Mesothelial cell of epicardium (in vitro differentiated cells): ENCODE data around the gene PGF. TPM values are rescaled to one million over a fixed set of nuclear protein-coding genes. Genes with fewer than 3 reads are reported as not detected.

Experiments
- DNase-seq, 2 experiments: peaks; one replicate each; pipeline ENCODE4 v3.0.0; 2021; ENCODE audit warnings: low spot score in 2 of 2; ENCODE audit not compliant: unreplicated experiment in 2 of 2
- H3K27ac Mint-ChIP-seq: 2 replicates; pipeline ENCODE4 v1.8.0; 2021; ENCODE audit warnings: mixed read lengths
- H3K27me3 Mint-ChIP-seq: 2 replicates; pipeline ENCODE4 v1.8.0; 2021; ENCODE audit warnings: low read depth, mixed read lengths
- H3K36me3 Mint-ChIP-seq: 2 replicates; pipeline ENCODE4 v1.8.0; 2021; ENCODE audit warnings: mixed read lengths
- H3K4me1 Mint-ChIP-seq: 2 replicates; pipeline ENCODE4 v1.8.0; 2021; ENCODE audit warnings: mixed read lengths
- H3K4me3 Mint-ChIP-seq: 2 replicates; pipeline ENCODE4 v1.8.0; 2021; ENCODE audit warnings: mild to moderate bottlenecking, moderate library complexity, mixed read lengths
- H3K9me3 Mint-ChIP-seq: 2 replicates; pipeline ENCODE4 v1.8.0; 2021; ENCODE audit warnings: mixed read lengths
- CTCF ChIP-seq: fragments of 200-600 bp; sonication (generic); IDR thresholded peaks from one replicate; pipeline ENCODE4 v1.5.0; 2021; ENCODE audit warnings: antibody characterized with exemption; ENCODE audit not compliant: unreplicated experiment
- total RNA-seq: library from RNA; stranded (reverse); gene quantifications from 3 replicates; pipeline ENCODE4 v1.2.1, GENCODE V29; 2021

The PGF gene
- total RNA-seq, 1 donor from 2014 or later: 9.6 TPM

DNA sequence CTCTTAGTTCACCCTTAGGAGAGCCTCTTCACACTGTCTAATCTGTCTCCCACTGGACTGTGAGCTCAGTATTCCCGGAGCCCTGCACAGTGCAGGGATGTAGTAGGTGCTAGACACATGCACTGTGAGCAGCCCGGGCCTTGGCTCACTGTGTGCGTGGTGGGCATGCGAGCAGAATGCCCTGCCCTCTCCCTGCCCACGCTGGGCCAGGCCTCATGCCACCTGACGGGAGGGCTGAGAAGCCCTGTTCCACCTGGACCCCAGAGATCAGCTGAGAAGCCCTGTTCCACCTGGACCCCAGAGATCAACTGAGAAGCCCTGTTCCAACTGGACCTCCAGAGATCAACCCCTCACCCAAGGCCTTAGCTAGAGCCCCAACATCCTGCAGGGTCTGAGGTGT lies 43.3 kb downstream of the PGF start:
- no peak overlapping the region for H3K4me3 Mint-ChIP-seq
- TF ChIP-seq CTCF: no peak
- H3K9me3 Mint-ChIP-seq: no peaks in the 10 kb centered on the region
- no peaks in the 10 kb centered on the region for H3K27me3 Mint-ChIP-seq
- no peaks in the 10 kb centered on the region for H3K36me3 Mint-ChIP-seq
- DNase-seq: no peak
- H3K4me1 Mint-ChIP-seq: peaks cover 2% of the 10 kb centered on the region
- no peak overlapping the region for H3K27ac Mint-ChIP-seq

DNA sequence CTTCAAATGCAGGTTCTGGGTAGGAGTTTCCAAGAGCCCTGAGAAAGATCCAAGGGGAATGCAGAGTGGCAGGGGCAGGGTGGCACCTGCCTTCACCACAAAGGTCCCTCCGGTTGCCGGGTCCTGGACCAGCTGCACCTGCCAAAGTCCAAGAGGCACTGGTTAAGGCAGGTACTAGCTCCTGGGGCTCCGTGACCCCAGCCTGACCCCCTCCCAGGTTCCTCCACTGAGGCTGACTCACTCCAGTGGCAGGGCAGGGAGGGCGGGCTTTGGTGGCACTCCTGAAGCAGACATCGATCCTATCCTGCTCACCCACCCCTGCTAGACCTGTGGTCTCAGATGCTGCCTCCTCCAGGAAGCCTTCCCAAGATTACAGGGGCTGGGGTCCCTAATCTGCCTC lies 43.7 kb downstream of the PGF start:
- H3K9me3 Mint-ChIP-seq: no peaks in the 10 kb centered on the region
- H3K36me3 Mint-ChIP-seq: no peaks in the 10 kb centered on the region
- TF ChIP-seq CTCF: no peak
- no peaks in the 10 kb centered on the region for H3K27me3 Mint-ChIP-seq
- DNase-seq: no peak
- peaks cover 2% of the 10 kb centered on the region for H3K4me1 Mint-ChIP-seq
- no peak overlapping the region for H3K27ac Mint-ChIP-seq
- no peak overlapping the region for H3K4me3 Mint-ChIP-seq

GRCh38 chr14:74911221-74911620 lies 44.2 kb downstream of the PGF start:
- H3K4me3 Mint-ChIP-seq: no peak overlapping the region
- H3K36me3 Mint-ChIP-seq: no peaks in the 10 kb centered on the region
- TF ChIP-seq CTCF: no peak
- peaks cover 2% of the 10 kb centered on the region for H3K4me1 Mint-ChIP-seq
- no peaks in the 10 kb centered on the region for H3K27me3 Mint-ChIP-seq
- H3K27ac Mint-ChIP-seq: no peak overlapping the region
- no peaks in the 10 kb centered on the region for H3K9me3 Mint-ChIP-seq
- no peak for DNase-seq

DNA sequence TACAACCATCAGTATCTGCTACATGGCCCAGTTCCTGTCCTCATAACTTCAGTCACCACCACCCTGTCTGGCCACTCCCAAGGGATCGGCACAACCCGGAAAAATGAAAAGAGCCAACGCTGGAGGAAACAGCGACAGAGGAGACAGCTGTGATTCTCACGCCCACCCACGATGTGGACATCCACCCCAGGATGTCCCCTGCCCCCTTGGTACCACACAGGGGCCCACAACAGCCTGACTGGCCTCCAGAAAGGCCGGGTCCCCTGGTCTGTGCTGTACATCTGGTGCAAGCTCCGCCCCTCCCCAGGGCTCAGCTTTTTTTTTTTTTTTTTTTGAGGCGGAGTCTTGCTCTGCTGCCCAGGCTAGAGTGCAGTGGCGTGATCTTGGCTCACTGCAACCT lies 44.8 kb downstream of the PGF start:
- no peak for DNase-seq
- H3K27ac Mint-ChIP-seq: no peak overlapping the region
- peaks cover 2% of the 10 kb centered on the region for H3K4me1 Mint-ChIP-seq
- H3K9me3 Mint-ChIP-seq: no peaks in the 10 kb centered on the region
- H3K4me3 Mint-ChIP-seq: no peak overlapping the region
- no peak for TF ChIP-seq CTCF
- no peaks in the 10 kb centered on the region for H3K27me3 Mint-ChIP-seq
- no peaks in the 10 kb centered on the region for H3K36me3 Mint-ChIP-seq

DNA sequence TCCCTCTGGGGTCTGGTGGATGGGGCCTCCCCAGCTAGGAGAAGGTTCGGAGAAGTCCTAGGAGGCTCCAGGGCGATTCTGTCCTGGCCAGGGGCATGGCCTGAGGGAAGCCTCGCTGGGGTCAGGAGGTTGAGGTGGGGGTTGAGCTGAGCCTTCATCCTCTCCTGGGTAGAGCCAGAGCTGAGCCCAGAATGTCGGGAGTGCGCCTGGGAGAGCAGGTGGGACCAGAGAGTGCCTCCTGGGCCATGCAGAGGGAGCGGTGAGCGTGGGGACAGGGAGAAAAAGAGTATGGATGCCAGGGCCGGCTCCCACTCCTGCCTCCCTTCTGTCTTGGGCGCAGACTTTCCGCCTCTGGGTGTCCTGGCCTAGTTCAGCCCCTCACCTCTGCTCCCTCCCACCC lies 45.5 kb downstream of the PGF start:
- peaks cover 2% of the 10 kb centered on the region for H3K4me1 Mint-ChIP-seq
- no peak for TF ChIP-seq CTCF
- DNase-seq: no peak
- H3K27me3 Mint-ChIP-seq: no peaks in the 10 kb centered on the region
- H3K4me3 Mint-ChIP-seq: no peak overlapping the region
- no peaks in the 10 kb centered on the region for H3K9me3 Mint-ChIP-seq
- no peaks in the 10 kb centered on the region for H3K36me3 Mint-ChIP-seq
- no peak overlapping the region for H3K27ac Mint-ChIP-seq

- peaks cover 2% of the 10 kb centered on the region for H3K4me1 Mint-ChIP-seq
- no peaks in the 10 kb centered on the region for H3K9me3 Mint-ChIP-seq
- DNase-seq: no peak
- no peak overlapping the region for H3K4me3 Mint-ChIP-seq
- no peaks in the 10 kb centered on the region for H3K36me3 Mint-ChIP-seq
- no peaks in the 10 kb centered on the region for H3K27me3 Mint-ChIP-seq
- TF ChIP-seq CTCF: no peak
- no peak overlapping the region for H3K27ac Mint-ChIP-seq
Measured at GRCh38 chr14:74909501-74909900, 45.9 kb downstream of the PGF start.
